ENCODE measurements around the gene CDH4. TPM values are rescaled to one million over a fixed set of nuclear protein-coding genes. Genes with fewer than 3 reads are reported as not detected.

CDH4 gene
- total RNA-seq, 1 donor from 2014 or later: 2.9 TPM

- H3K4me2 ChIP-seq: no peak overlapping the region
- Mint-ChIP-seq H3K36me3 (peaks cover 2% of the 10 kb centered on the region), H3K27ac (no peak overlapping the region), H3K4me1 (peaks cover 55% of the 10 kb centered on the region), H3K4me3 (no peak overlapping the region), H3K9me3 (peaks cover 4% of the 10 kb centered on the region), H3K27me3 (ENCODE audit: insufficient read depth, low read depth) (peaks cover 2% of the 10 kb centered on the region)
- H3K27ac ChIP-seq: no peak overlapping the region
- no peaks in the 10 kb centered on the region for H4K20me1 ChIP-seq (ENCODE audit: low read depth)
- no peaks in the 10 kb centered on the region for H3K79me2 ChIP-seq (ENCODE audit: low read depth)
- H3K9ac ChIP-seq: no peak overlapping the region
- no peak overlapping the region for H3K4me3 ChIP-seq
- H3K4me1 ChIP-seq: no peaks in the 10 kb centered on the region
- TF ChIP-seq EZH2phosphoT487 (IDR thresholded peaks at IDR 0.05): no peak
- DNase-seq (ENCODE audit: low spot score): no peak
- no peaks in the 10 kb centered on the region for H3K27me3 ChIP-seq
- H3K9me3 ChIP-seq (ENCODE audit: low read depth): no peaks in the 10 kb centered on the region
- no peaks in the 10 kb centered on the region for H3F3A ChIP-seq (ENCODE audit: low read depth)
- no peak overlapping the region for H2AFZ ChIP-seq (replicated peaks)
- H3K36me3 ChIP-seq: no peaks in the 10 kb centered on the region
Measured at GRCh38 chr20:61644378-61645076, 392.5 kb downstream of the CDH4 start.

DNA sequence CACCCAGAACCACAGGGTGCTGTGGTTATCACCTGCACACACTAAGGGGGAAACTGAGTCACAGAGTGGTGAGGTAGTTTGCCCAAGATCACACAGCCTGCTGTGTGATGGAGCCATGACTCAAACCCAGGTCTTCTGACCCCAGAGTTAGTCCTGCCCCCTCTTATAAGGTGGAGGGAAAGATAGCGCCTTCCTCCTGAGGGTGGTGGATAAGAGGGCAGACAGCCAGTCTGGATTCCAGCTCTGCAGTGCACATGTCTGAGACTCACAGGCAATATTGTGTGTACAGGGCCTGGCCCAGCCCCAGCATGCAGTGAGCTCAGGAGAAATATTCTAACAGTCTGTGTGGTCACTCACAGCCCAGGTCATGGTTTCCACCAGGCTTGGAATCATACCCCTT lies 393.7 kb downstream of the CDH4 start:
- no peak for DNase-seq (ENCODE audit: low spot score)
- Histone ChIP-seq H3K9ac (no peak overlapping the region), H3K9me3 (ENCODE audit: low read depth) (no peaks in the 10 kb centered on the region), H3F3A (ENCODE audit: low read depth) (no peaks in the 10 kb centered on the region), H3K79me2 (ENCODE audit: low read depth) (no peaks in the 10 kb centered on the region), H3K36me3 (no peaks in the 10 kb centered on the region), H3K4me3 (no peak overlapping the region), H4K20me1 (ENCODE audit: low read depth) (no peaks in the 10 kb centered on the region), H2AFZ (replicated peaks) (no peak overlapping the region), H3K27me3 (no peaks in the 10 kb centered on the region), H3K4me1 (no peaks in the 10 kb centered on the region), H3K27ac (no peak overlapping the region), H3K4me2 (no peak overlapping the region)
- Mint-ChIP-seq H3K4me1 (peaks cover 50% of the 10 kb centered on the region), H3K27ac (no peak overlapping the region), H3K36me3 (no peaks in the 10 kb centered on the region), H3K27me3 (ENCODE audit: insufficient read depth, low read depth) (peaks cover 2% of the 10 kb centered on the region), H3K4me3 (no peak overlapping the region), H3K9me3 (peaks cover 4% of the 10 kb centered on the region)
- no peak for TF ChIP-seq EZH2 (IDR thresholded peaks at IDR 0.05)
- TF ChIP-seq CTCF (IDR thresholded peaks at IDR 0.05): no peak
- TF ChIP-seq EZH2phosphoT487 (IDR thresholded peaks at IDR 0.05): no peak

GRCh38 chr20:61646453-61646852 lies 394.4 kb downstream of the CDH4 start:
- no peak overlapping the region for H2AFZ ChIP-seq (replicated peaks)
- Mint-ChIP-seq H3K4me1 (peaks cover 50% of the 10 kb centered on the region), H3K27ac (no peak overlapping the region), H3K4me3 (no peak overlapping the region), H3K36me3 (no peaks in the 10 kb centered on the region), H3K9me3 (peaks cover 4% of the 10 kb centered on the region), H3K27me3 (ENCODE audit: insufficient read depth, low read depth) (no peaks in the 10 kb centered on the region)
- H3K9ac ChIP-seq: no peak overlapping the region
- TF ChIP-seq EZH2phosphoT487 (IDR thresholded peaks at IDR 0.05) (no peak), CTCF (IDR thresholded peaks at IDR 0.05) (no peak), EZH2 (IDR thresholded peaks at IDR 0.05) (no peak)
- DNase-seq (ENCODE audit: low spot score): no peak
- no peak overlapping the region for H3K4me3 ChIP-seq
- H3K4me1 ChIP-seq: no peaks in the 10 kb centered on the region
- no peaks in the 10 kb centered on the region for H3K9me3 ChIP-seq (ENCODE audit: low read depth)
- H3K79me2 ChIP-seq (ENCODE audit: low read depth): no peaks in the 10 kb centered on the region
- H3K27me3 ChIP-seq: no peaks in the 10 kb centered on the region
- no peak overlapping the region for H3K4me2 ChIP-seq
- H4K20me1 ChIP-seq (ENCODE audit: low read depth): no peaks in the 10 kb centered on the region
- H3K27ac ChIP-seq: no peak overlapping the region
- H3K36me3 ChIP-seq: no peaks in the 10 kb centered on the region
- no peaks in the 10 kb centered on the region for H3F3A ChIP-seq (ENCODE audit: low read depth)

DNA sequence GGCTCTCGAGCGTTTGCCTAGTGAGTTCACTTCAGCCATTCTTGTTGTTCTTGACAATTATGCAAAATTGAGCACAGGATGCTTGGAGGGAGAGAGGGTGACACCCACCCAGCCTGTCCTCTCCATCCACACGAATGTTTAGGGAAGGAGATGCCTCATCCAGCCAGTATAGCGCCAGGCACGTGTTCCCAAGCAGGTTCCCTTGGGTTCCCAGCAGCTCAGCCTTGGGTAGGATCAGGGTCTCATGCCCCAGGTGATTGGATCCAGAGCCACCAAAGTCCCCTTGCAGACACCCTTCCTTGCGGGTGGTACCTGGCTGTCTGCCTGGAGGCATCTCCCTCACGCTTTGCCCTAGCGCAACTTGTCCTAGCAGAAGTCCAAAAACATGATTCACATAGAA lies 394.9 kb downstream of the CDH4 start:
- Histone ChIP-seq H3K4me1 (no peaks in the 10 kb centered on the region), H3K27me3 (no peaks in the 10 kb centered on the region), H3K9ac (no peak overlapping the region), H3K4me2 (no peak overlapping the region), H3F3A (ENCODE audit: low read depth) (no peaks in the 10 kb centered on the region), H4K20me1 (ENCODE audit: low read depth) (no peaks in the 10 kb centered on the region), H3K4me3 (no peak overlapping the region), H3K9me3 (ENCODE audit: low read depth) (no peaks in the 10 kb centered on the region), H2AFZ (replicated peaks) (no peak overlapping the region), H3K36me3 (no peaks in the 10 kb centered on the region), H3K79me2 (ENCODE audit: low read depth) (no peaks in the 10 kb centered on the region), H3K27ac (no peak overlapping the region)
- H3K36me3 Mint-ChIP-seq: no peaks in the 10 kb centered on the region
- TF ChIP-seq EZH2 (IDR thresholded peaks at IDR 0.05) (no peak), EZH2phosphoT487 (IDR thresholded peaks at IDR 0.05) (no peak), CTCF (IDR thresholded peaks at IDR 0.05) (no peak)
- DNase-seq (ENCODE audit: low spot score): no peak
- H3K9me3 Mint-ChIP-seq: peaks cover 4% of the 10 kb centered on the region
- H3K27me3 Mint-ChIP-seq (ENCODE audit: insufficient read depth, low read depth): no peaks in the 10 kb centered on the region
- H3K27ac Mint-ChIP-seq: no peak overlapping the region
- H3K4me1 Mint-ChIP-seq: peaks cover 54% of the 10 kb centered on the region
- no peak overlapping the region for H3K4me3 Mint-ChIP-seq

Data from neural progenitor cell (in vitro differentiated cells).